ENCODE data around the gene MSL3B.
"Not testable (repeated sequence)": the region's sequence is repeated elsewhere in the genome, so short reads cannot be mapped to it uniquely, and the experiment has no call there.

The MSL3B gene

DNA sequence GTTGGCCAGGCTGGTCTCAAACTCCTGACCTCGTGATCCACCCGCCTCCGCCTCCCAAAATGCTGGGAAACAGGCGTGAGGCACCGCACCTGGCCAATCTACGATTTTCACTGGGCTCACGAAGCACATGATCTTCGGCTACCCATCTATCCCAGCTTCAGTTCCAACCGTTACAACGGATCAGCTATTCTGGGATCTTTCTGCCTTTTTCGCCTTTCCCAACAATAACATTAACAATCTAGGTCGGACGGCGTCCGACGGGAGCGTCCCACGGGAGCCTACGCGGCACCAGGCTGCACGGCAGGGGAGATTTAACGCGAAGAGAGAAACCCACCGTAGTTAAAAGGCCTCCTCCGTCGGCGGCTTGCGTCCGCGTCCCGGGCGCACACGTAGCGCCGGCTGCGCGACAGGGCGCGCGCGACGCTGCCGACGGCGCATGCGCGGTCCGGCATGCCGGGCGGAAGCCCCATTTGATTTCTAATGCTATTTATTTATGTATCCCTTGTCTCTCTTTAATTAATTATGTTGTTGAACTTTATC, at the start of gene MSL3B:
Gene MSL3B (minus strand): TSS at position 394 of the 540 bp plus-strand sequence.
- DNase-seq (ENCODE audit: low read depth in 1 of 2, low spot score in 1 of 2), result peak; percentile 10 to 46

DNA sequence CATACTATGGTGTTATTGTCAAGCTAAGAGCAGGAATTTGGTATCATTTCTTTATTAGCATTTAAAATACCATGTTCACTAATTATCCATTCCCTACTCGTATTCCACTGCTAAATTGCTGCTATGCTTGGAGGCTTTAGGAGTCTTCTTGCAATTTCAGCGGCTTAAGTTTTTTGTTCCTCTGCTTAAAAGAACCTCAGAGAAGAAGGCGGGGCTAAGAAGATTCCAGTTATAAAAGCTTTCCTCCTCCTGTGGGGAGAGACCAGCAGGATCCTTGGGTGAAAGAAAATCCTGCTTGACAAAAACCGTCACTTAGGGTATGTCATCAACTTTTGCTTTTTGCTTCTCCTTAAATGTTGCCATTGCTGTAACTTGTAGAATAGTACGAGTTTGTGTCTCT, 48.9 kb upstream of the MSL3B start, which contains the start of gene TRPM8:
Gene TRPM8 (plus strand): TSS at position 258 of the 400 bp plus-strand sequence. CDS start 9,165 bp downstream, outside the sequence.
- no peak for DNase-seq (ENCODE audit: low read depth in 1 of 2, low spot score in 1 of 2)

DNA sequence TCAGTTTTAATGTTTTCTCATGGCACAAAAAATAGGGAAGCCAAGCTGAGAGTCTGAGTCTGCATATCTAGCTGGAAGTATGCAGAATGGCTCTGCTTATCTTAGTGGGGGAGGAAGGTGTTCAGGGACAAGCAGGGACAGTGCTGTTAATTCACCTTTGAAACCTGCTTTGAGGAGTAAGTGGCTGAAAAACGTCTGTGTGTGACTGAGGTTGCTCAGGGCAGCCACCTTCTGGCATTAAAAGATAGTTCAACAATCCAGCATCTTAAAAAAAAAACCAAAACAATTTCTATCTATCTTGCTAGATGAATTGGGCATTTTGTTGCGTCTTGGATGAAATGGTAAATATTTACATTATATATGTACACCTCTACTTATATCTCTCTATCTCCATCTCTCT, 46.9 kb upstream of the MSL3B start:
- DNase-seq (ENCODE audit: low read depth in 1 of 2, low spot score in 1 of 2), result no peak

DNA sequence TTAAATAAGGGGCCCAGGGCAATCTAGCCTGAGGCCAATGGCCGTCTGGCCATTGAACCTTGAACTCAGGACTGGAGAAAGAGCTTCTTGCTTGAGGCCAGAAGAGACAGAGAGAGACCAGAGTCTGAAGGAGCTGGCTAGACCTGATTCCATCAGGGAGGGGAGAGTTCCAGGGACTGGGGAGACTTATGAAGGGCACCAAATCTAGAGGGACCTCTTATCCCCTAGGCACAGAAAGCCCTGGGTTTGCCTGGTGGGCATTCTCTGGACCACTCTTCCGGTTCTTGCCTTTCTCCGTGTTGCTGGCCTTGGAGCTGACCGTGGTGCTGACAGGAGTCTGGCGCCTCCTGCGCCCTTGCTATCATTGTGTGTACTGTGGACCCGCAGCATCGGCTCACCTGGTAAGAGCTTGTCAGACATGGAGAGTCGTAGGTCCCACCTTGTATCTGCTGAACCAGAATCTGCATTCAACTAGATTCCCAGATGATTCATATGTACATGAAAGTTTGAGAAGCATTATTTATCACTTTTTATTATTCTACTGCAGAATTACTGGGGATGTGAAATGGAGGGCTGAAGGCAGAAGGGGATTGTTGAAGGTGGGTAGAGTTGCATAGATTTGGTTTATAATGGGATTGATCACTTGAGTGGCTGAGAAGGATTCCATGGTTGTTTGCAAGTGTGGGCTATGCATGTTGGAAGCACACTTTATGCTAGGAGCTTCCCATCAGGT, 44.7 kb upstream of the MSL3B start:
- no peak for DNase-seq (ENCODE audit: low read depth in 1 of 2, low spot score in 1 of 2)

DNA sequence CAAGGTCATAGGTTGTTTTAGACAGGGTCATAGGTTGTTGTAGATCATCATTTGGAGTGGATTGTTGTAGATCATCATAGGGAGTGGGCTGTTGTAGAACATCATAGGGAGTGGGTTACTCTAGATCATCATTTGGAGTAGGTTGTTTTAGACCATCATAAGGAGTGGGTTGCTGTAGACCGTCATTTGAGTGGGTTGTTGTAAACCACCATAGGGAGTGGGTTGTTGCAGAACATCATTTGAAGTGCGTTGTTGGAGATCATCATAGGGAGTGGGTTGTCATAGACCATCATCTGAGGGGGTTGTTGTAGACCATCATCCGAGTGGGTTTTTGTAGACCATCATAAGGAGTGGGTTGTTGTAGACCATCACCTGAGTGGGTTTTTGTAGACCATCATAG, 39.4 kb upstream of the MSL3B start:
- DNase-seq (ENCODE audit: low read depth in 1 of 2, low spot score in 1 of 2), result no peak

DNA sequence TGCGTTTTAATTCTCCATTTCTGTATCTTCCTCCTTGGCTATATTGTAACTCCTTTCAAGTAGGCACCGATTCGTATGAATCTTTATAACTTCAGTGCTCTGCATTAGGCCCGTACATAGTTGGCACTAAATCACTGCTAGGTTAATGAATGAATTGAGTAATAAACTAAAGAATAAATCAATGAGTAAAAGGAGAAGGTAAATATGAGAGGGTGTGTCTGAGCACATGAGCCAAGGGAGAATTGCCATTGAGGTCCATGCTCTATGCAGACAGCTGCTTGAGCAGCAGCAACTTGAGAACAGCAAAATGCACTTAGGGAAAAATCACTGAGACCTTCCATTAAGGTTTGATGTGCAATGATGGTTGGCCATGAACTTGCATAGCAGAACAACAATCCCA, 37.8 kb upstream of the MSL3B start:
- DNase-seq (ENCODE audit: low read depth in 1 of 2, low spot score in 1 of 2), result no peak

DNA sequence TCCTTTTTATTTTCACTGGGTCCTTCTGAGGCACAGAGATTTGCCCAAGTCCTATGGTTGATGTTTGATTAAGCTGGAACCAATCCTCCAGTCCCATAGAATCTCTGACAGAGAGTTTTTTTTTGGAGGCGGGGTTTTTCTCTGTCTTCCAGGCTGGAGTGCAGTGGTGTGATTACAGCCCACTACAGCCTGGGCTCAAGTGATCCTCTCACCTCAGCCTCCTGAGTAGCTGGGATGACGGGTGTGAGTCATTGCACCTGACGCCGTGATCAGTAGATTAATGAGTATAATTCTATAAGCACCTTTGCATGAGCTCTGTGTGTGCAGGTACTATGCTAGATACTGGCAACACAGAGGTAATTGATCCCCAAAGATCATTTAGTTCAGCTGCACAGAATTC, 33.7 kb upstream of the MSL3B start:
- DNase-seq (ENCODE audit: low read depth in 1 of 2, low spot score in 1 of 2), result no peak

DNA sequence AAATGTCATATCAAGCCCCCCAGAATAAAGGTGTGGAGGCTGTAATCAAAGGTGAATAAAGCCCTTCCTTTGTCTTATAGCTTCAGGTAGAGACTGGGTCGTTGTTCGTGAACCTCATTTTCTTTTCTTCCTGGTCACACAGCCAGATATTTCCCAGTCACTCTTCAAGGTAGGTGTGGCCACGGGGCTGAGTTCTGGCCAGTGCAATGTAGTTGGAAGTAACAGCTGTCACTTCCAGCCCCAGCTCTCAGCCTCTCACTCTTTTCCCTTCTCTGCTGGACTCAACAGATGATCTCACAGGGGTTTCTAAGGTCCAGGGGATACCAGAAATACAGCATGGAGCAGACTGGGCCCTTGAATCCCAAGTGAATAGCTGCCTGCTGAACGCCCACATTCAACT, 33.2 kb upstream of the MSL3B start:
- DNase-seq (ENCODE audit: low read depth in 1 of 2, low spot score in 1 of 2), result no peak

DNA sequence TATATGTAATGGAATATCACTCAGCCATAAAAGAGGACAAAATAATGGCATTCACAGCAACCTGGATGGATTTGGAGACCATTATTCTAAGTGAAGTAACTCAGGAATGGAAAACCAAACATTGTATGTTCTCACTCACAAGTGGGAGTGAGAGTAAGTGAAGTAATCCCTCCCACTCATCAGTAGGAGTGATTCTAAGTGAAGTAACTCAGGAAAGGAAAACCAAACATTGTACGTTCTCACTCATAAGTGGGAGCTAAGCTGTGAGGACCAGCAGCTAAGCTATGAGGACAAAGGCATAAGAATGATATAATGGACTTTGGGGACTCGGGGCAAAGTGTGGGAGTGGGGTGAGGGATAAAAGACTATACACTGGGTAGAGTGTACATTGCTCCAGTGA, 28.1 kb upstream of the MSL3B start:
- DNase-seq (ENCODE audit: low read depth in 1 of 2, low spot score in 1 of 2), result not testable (repeated sequence)

DNA sequence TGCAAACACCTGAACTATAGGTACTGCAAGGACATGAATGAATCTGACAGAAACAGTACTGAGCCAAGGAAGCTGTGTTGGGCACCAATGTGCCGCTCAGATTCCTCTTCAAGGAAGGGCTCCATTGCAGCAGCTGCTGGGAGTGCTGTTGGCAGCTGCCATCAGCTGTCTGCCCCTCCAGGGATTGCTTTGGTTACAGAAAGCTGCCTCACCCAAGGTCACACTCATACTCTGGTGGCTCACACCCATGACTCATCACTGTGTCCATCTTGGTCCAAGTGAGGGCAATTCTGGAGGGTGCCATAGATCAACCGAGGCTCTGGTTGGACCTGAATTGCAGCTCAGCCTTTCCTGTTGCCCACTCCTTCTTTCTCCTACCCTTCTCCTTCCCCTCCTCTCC, 24.6 kb upstream of the MSL3B start:
- no peak for DNase-seq (ENCODE audit: low read depth in 1 of 2, low spot score in 1 of 2)

DNA sequence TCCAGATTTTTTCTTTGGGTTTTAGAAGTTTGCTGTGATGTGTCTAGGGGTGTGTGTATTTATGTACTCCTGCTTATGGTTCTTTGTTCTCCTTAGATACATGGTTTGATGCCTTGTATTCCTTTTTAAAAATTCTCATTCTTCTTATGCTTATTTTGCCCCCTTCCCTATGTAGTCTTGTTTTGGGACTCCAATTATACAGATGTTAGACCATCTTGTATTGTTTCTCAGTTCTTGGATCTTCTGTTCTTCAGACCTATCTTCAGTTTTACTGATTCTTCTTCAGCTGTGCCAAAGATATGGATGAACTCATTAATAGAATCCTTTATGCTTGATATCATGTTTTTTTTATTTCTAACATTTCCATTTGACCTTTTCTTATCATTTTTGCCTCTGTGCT, 14.2 kb upstream of the MSL3B start:
- DNase-seq (ENCODE audit: low read depth in 1 of 2, low spot score in 1 of 2), result no peak

DNA sequence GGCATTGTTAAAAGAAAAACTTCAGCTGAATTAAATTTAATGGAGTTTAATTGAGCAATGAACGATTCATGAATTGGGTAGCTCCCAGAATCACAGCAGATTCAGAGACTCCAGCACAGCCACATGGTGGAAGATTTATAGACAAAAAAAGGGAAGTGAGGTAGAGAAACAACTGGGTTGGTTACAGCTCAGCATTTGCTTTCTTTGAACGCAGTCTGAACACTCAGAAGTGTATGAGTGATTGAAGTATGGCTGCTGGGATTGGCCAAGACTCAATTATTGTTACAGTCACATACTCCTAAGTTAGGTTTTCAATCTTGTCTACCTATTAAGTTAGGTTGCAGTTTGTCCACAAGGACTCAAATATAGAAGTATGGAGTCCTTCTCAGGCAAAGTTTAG, 3.9 kb upstream of the MSL3B start:
- DNase-seq (ENCODE audit: low read depth in 1 of 2, low spot score in 1 of 2), result not testable (repeated sequence)

DNA sequence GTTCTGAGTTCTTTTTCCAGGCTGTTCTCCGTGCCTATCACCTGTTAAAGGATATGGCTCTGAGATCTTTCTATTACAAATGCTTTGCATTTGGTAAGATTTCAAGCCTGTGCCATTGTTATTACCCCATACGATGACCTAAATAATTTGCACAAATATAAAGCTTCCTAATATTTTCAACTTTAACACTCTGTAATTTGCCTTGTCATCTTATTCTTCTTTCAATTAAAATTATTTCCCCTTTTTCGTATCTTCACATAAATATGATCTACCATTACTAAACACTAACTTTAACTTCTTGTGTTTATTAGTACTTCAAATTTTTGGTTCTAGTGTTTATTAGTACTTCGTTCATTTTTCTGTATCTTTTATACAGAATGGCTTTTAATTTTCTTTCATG, 3.2 kb upstream of the MSL3B start:
- DNase-seq (ENCODE audit: low read depth in 1 of 2, low spot score in 1 of 2), result no peak

DNA sequence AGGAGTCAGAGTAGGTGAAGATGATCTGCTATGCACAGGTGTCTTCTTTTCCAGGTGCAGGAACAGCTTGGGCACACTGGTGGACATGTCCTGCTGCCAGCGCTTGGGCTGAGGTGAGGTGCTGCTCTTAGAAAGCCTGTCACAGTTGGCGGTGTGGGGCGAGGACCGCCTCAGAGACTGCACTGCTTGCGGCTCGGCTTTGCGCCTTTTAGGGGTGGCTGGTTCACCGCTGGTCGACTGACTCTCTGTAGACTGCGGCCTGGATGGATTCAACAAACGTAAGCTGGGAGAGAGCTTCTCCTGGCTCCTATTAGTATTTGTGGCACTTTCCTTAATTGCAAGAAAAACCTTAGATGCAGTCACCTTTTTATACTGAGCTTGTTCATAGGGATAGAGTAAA, 1.7 kb downstream of the MSL3B start:
- no peak for DNase-seq (ENCODE audit: low read depth in 1 of 2, low spot score in 1 of 2)

DNA sequence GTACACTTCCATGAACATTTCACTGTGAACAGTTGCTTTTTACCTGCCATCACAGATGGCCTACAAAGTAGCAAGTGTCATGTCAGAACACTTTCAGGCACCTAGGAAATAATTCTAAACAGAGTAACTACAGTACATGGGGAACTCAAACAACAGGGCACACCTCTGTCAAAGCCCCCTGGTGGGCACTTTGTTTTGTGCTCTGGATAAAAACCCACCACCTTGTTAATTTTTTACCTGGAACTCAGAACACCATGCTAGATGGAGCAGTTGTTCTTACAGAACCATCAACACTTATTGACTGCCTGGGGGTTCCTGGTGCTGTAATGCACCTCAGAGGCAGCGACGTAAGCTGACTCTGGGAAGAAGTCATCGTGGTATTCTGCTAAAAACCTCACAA, 2.3 kb downstream of the MSL3B start:
- no peak for DNase-seq (ENCODE audit: low read depth in 1 of 2, low spot score in 1 of 2)

DNA sequence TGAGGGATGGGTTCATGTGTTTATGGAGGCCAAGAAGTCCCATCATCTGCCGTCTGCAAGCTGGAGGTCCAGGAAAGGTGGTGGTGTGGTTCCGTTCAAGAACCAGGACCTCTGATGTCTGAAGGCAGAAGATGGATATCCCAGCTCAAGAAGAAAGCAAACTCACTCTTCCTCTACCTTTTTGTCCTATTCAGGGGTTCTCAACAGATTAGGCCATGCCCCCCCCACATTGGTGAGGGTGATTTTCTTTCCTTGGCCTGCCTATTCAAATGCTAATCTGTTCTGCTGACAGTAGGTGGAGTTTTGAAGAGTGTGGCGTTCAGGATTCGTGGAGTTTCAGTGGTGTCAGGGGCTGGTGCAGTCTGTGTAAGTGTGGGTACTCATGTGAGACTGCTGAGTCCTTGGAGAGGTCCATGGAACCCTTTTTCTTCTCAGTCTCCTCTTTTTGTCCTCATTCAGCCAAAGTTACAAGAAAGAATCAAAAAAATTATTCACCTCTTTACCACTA, 5.9 kb downstream of the MSL3B start:
- no peak for DNase-seq (ENCODE audit: low read depth in 1 of 2, low spot score in 1 of 2)

DNA sequence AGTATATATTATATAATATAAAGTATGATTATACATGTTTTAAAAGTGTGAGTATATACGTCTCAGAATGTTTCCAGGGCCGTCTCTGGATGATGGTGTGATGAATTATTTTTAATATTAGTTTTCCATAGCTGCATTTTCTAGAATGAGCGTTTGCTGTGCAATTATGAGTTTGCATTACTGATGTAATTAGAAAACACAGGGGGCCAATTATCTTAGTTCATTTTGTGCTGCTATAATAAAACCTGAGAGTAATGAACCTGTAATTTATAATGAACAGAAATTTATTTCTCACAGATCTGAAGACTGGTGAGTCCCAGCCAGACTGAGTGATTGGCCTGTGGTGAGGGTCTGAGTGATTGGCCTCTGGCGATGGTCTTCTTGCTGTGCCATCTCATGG, 9.9 kb downstream of the MSL3B start:
- DNase-seq (ENCODE audit: low read depth in 1 of 2, low spot score in 1 of 2), result no peak

DNA sequence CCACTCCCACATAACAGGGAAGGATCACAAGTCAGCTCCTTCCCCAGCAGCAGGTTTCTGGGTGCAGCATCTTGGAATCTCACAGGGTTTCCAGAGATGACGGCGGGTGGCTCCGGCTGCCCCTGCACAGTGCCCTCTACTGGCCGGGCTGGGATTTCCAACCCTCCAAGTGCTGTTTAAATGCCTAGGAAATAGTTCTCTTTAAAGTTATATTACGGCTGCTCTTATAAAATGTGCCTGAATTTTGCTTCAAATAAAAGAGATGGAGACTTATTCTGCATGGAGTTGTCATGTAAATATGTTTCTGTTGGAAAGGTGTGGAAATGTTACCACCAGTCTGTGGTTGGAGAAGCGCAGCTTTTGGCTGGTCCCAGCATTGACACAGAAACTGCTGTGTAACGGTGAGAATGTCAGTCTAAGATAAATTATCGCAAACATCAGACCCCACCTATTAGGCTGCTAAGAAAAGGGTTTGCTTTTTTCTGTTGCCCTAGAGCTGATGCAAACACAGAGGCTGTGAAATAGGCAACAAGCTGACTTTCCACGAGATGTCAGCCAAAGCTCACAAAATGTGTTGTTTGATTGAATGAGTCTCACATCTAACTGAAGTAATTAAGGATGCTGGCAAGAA, 10.6 kb downstream of the MSL3B start:
- peak in 1 of 2 donors; percentile 42 for DNase-seq (ENCODE audit: low read depth in 1 of 2, low spot score in 1 of 2)

DNA sequence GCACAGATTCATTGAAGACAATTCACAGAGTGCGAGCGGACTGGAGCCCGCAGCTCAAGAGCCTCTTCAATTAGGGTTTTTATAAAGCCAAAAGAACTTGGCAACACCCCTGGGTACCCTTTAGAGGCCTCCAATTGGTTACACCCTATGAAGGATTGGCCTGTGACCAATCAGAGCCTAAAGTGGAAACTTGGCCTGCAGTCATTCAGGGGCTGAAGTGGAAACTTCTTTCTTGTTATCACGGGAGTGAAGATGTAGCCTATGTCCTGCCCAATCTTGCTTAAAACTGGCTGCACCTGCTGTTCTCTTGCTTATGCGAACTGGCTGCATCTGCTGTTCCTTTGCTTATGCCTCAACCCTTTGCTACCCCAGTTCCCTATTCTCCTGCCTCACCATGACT, 12.0 kb downstream of the MSL3B start:
- DNase-seq (ENCODE audit: low read depth in 1 of 2, low spot score in 1 of 2), result no peak

DNA sequence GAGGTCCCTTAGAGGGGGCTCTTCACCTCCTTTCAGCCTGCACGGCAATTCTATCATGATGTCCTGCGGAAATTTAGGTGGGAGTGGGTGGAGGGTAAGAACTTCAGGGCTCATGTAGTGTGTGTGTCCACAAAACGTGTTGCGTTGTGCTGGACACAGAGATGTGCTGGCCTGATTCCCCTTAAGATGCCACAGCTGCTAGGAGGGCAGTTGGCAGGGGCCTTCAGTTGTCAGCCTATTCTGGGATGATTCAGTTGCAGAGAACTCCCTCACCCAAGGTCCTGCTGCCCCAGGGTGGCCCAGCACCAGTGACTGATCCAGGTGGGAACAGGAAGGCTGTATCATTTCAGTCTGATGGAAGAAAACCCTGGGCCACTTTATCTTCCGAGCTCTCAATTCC, 12.8 kb downstream of the MSL3B start:
- DNase-seq (ENCODE audit: low read depth in 1 of 2, low spot score in 1 of 2), result no peak

DNA sequence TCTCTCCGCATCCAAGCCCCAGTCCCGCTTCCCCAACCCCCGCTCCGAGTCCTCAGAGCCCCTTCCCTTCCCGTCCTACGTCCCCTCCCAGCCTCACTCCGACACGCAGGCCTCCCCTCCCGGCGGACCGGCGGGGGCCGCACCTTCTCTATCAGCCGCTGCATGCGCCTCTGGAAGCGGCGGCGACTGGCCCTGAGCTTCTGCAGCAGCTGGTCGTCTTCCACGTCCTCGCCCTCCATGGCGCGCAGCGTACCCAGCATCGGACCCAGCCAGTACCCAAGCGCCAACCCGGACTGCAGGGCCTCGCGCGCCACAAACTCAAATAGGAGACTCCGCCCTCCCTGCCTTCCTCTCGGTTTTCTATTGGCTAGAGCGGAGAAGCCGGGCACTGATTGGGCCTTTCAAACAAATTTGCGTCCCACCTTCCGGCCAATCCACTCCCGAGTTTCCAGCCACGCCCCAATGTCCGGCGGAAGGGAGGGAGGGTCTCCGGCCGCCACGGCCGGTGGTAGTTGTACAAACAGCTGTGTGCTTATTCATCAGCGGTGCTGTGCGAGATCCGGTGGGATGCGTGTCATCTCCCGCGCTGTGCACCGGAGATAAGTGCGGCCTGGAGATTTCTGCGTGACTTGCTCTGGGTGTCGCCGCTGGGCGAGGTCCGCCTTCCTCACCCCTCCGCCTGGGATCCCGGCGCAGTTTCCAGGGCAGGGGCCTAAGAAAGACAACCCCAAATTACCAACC, 13.8 kb downstream of the MSL3B start, which contains the start of gene HJURP:
Gene HJURP (minus strand): TSS at position 295 of the 741 bp plus-strand sequence. CDS start 35 bp downstream, at position 260.
- DNase-seq (ENCODE audit: low read depth in 1 of 2, low spot score in 1 of 2), result peak; percentile 70 to 72

DNA sequence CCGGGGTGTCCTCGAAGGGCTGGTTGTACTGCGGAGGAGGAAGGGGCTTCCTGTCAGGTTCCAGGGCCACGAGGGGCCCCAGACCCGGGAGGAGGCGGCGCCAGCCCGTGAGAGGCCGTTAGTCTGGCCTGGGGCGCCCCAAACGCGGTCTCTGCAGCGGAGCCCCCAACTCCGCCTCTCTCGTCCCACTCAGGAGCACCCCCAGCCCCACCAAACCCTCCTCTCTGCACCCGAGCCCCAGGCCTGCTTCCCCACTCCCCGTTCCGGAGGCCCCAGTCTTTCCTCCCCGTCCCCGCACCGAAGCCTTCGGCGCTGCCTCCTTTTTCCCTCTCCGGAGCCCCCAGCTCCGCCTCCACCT, 14.3 kb downstream of the MSL3B start:
- DNase-seq (ENCODE audit: low read depth in 1 of 2, low spot score in 1 of 2), result no peak

All from stimulated activated CD4-positive, alpha-beta T cell treated with anti-CD3 and anti-CD28 coated beads, Interleukin-15, amount 100 ng/mL, for 1 hour (primary cell).